GM12878 (cell line): ENCODE measurements around the gene SLIT1. TPM values are rescaled to one million over a fixed set of nuclear protein-coding genes. Genes with fewer than 3 reads are reported as not detected.

Source experiments
- ATAC-seq: fragments of 200-7000 bp; cut with Tn5 transposase; 3 replicates; pipeline ENCODE4 v1.9.1; 2020; ENCODE audit warnings: mild to moderate bottlenecking, moderate library complexity
- BruUV-seq: library from RNA; stranded (reverse); fragments of 400-500 nt; replicated peaks from 2 replicates; lab custom pipeline; 2021; lab: Mats Ljungman, UMichigan
- CTCF ChIA-PET: fragments of 300-600 bp; sonication (Branson Sonifier 250); formaldehyde crosslinking; extraction: SDS; loops from one replicate; lab custom pipeline; 2021; ENCODE audit warnings: inconsistent platforms; lab: Yijun Ruan, JAX
- POLR2A ChIA-PET: fragments of 350-600 bp; formaldehyde crosslinking; extraction: SDS; loops from one replicate; lab custom pipeline; 2021; ENCODE audit warnings: inconsistent platforms; lab: Charles Lee
- RAD21 ChIA-PET: fragments of 300-600 bp; sonication (Branson Sonifier 250); formaldehyde crosslinking; loops from one replicate; lab custom pipeline; 2023; ENCODE audit warnings: antibody characterized with exemption; ENCODE audit not compliant: unreplicated experiment; lab: Charles Lee
- SMC1A ChIA-PET: fragments of 300-600 bp; sonication (Branson Sonifier 250); formaldehyde crosslinking; loops from one replicate; lab custom pipeline; 2023; ENCODE audit not compliant: unreplicated experiment, uncharacterized antibody; lab: Charles Lee
- DNase-seq: peaks from one replicate; pipeline ENCODE4 v3.0.0-alpha.2; 2011; ENCODE audit warnings: low read depth, low spot score
- FAIRE-seq: peaks from 3 replicates; lab custom pipeline; 2011; peaks lifted over from hg19 to GRCh38; lab: Jason Lieb, UNC
- H2AFZ ChIP-seq: 2 replicates; pipeline ENCODE4 v1.6.0; 2011; ENCODE audit warnings: low read depth, low read length, control low read depth; ENCODE audit not compliant: control insufficient read depth
- H3K27ac ChIP-seq: 2 replicates; pipeline ENCODE4 v1.5.1; 2011; ENCODE audit warnings: control low read depth; ENCODE audit not compliant: control insufficient read depth, insufficient read depth
- H3K27me3 ChIP-seq, 2 experiments: replicated peaks in 1 of 2; 2 replicates each; pipeline versions ENCODE4 v1.6.0 to v1.6.1; 2011; ENCODE audit warnings: low read length in 1 of 2; ENCODE audit not compliant: control insufficient read depth in 2 of 2, insufficient read depth in 2 of 2
- H3K36me3 ChIP-seq, 2 experiments: 2 replicates each; pipeline ENCODE4 v1.5.1; 2011; ENCODE audit warnings: low read length in 1 of 2; ENCODE audit not compliant: control insufficient read depth in 2 of 2, insufficient read depth in 2 of 2
- H3K4me1 ChIP-seq: 2 replicates; pipeline ENCODE4 v1.6.1; 2011; ENCODE audit warnings: mild to moderate bottlenecking, low read length, moderate library complexity, mixed read lengths; ENCODE audit not compliant: control insufficient read depth, insufficient read depth
- H3K4me2 ChIP-seq: 2 replicates; pipeline ENCODE4 v1.6.0; 2011; ENCODE audit warnings: control low read depth; ENCODE audit not compliant: control insufficient read depth, insufficient read depth
- H3K4me3 ChIP-seq: fragments of 200-600 bp; sonication (generic); 2 replicates; pipeline ENCODE4 v1.5.1; 2016
- H3K79me2 ChIP-seq: 2 replicates; pipeline ENCODE4 v1.6.0; 2011; ENCODE audit warnings: low read length; ENCODE audit not compliant: control insufficient read depth, insufficient read depth
- H3K9ac ChIP-seq: 2 replicates; pipeline ENCODE4 v1.8.0; 2011; ENCODE audit warnings: low read length, control low read depth, mixed read lengths; ENCODE audit not compliant: control insufficient read depth, insufficient read depth
- H3K9me3 ChIP-seq: replicated peaks from 3 replicates; pipeline ENCODE4 v1.5.1; 2011; ENCODE audit warnings: mild to moderate bottlenecking, low read length; ENCODE audit not compliant: control insufficient read depth, insufficient read depth
- H4K20me1 ChIP-seq: 2 replicates; pipeline ENCODE4 v1.6.0; 2011; ENCODE audit not compliant: control insufficient read depth, insufficient read depth
- CUX1 ChIP-seq: IDR thresholded peaks from 2 replicates; pipeline ENCODE4 v1.6.1; 2012; ENCODE audit warnings: improper control_type of control experiment, low read depth, low read length; ENCODE audit not compliant: insufficient replicate concordance
- HCFC1 ChIP-seq: fragments of 150-350 bp; IDR thresholded peaks from 2 replicates; pipeline ENCODE4 v1.6.1; 2014; ENCODE audit warnings: low read length
- IRF3 ChIP-seq: fragments of 450-650 bp; IDR thresholded peaks from 2 replicates; pipeline ENCODE4 v1.6.1; 2014; ENCODE audit warnings: mild to moderate bottlenecking
- JUNB ChIP-seq: IDR thresholded peaks from 2 replicates; pipeline ENCODE4 v1.6.1; 2016; ENCODE audit warnings: antibody characterized with exemption, mild to moderate bottlenecking
- KAT2A ChIP-seq: conservative IDR thresholded peaks from 2 replicates; pipeline ENCODE4 v1.6.1; 2011; ENCODE audit warnings: low read depth, low read length; ENCODE audit not compliant: control insufficient read depth
- MEF2B ChIP-seq: fragments of 450-650 bp; IDR thresholded peaks from 2 replicates; pipeline ENCODE4 v1.6.1; 2018; ENCODE audit warnings: mild to moderate bottlenecking, moderate library complexity; ENCODE audit not compliant: partially characterized antibody, poor library complexity, severe bottlenecking
- MTA3 ChIP-seq: IDR thresholded peaks from 2 replicates; pipeline ENCODE4 v1.6.1; 2012; ENCODE audit warnings: low read length, inconsistent platforms, borderline replicate concordance
- NKRF ChIP-seq: fragments of 450-650 bp; conservative IDR thresholded peaks from 2 replicates; pipeline ENCODE4 v1.6.1; 2017; ENCODE audit warnings: mild to moderate bottlenecking, moderate library complexity
- NR2F1 ChIP-seq: fragments of 450-650 bp; conservative IDR thresholded peaks from 2 replicates; pipeline ENCODE4 v1.6.1; 2017; ENCODE audit warnings: mild to moderate bottlenecking
- POLR2A ChIP-seq: IDR thresholded peaks from 2 replicates; pipeline ENCODE4 v1.6.1; 2011; ENCODE audit warnings: low read depth, mild to moderate bottlenecking, low read length
- RAD21 ChIP-seq: IDR thresholded peaks from 2 replicates; pipeline ENCODE4 v1.6.1; 2011; ENCODE audit warnings: mild to moderate bottlenecking, low read depth, low read length, moderate library complexity; ENCODE audit not compliant: insufficient read depth
- RELA ChIP-seq: fragments of 450-650 bp; IDR thresholded peaks from 2 replicates; pipeline ENCODE4 v1.8.0; 2014; ENCODE audit warnings: borderline replicate concordance; ENCODE audit not compliant: partially characterized antibody
- RFX5 ChIP-seq: IDR thresholded peaks from 2 replicates; pipeline ENCODE4 v1.6.1; 2011; ENCODE audit warnings: low read depth, low read length, improper control_type of control experiment
- SIX5 ChIP-seq: IDR thresholded peaks from 2 replicates; pipeline ENCODE4 v1.6.1; 2011; ENCODE audit warnings: mild to moderate bottlenecking, low read depth, low read length, moderate library complexity; ENCODE audit not compliant: severe bottlenecking
- YY1 ChIP-seq: IDR thresholded peaks from 2 replicates; pipeline ENCODE4 v1.6.1; 2011; ENCODE audit warnings: low read depth, mild to moderate bottlenecking, low read length
- ZNF207 ChIP-seq: fragments of 450-650 bp; IDR thresholded peaks from 2 replicates; pipeline ENCODE4 v1.6.1; 2014; ENCODE audit warnings: antibody characterized with exemption, mild to moderate bottlenecking, borderline replicate concordance
- WGBS: methylation state at CpG from one replicate; pipeline ENCODE4 v1.1.6; 2016; ENCODE audit warnings: low lambda C conversion rate; ENCODE audit not compliant: insufficient replicate concordance, insufficient coverage; ENCODE audit errors: missing lambda C conversion rate; 5-methylcytosine and 5-hydroxymethylcytosine counted together
- in situ Hi-C: fragments of 300-500 bp; cut with MboI; formaldehyde crosslinking; loops from 9 replicates; pipeline ENCODE4 v1.14.3; 2018; ENCODE audit warnings: mixed read lengths
- intact Hi-C: fragments of 100-400 bp; cut with micrococcal nuclease; formaldehyde crosslinking; loops from one replicate; pipeline ENCODE4 v1.14.2; 2022; ENCODE audit not compliant: unreplicated experiment
- polyA plus RNA-seq, 11 experiments: library from polyadenylated mRNA; depleted of rRNA in 4 of 11; unstranded in 6 of 11; stranded (reverse) in 5 of 11; fragments of >200 nt; fragmentation: Nextera tagmentation in 4 of 11; fragmentation: Illumina TruSeq in 1 of 11; extraction: Ambion mirVana in 4 of 11; extraction: Trizol in 1 of 11; gene quantifications; 1 replicate in 1 of 11; 2 replicates in 10 of 11; pipeline versions ENCODE4 v1.2.1 to v1.2.3, GENCODE V29; 2011 to 2016; ENCODE audit warnings: inconsistent platforms in 2 of 11, missing spikeins in 2 of 11, low read depth in 1 of 11
- total RNA-seq, 4 experiments: library from RNA; depleted of rRNA in 3 of 4; stranded (reverse); fragments of >200 nt in 3 of 4; fragmentation: Illumina TruSeq in 1 of 4; extraction: Trizol in 1 of 4; gene quantifications; 2 replicates each; pipeline versions ENCODE4 v1.2.1 to v1.2.3, GENCODE V29; 2013 to 2021

The SLIT1 gene
- total and polyA plus RNA-seq, 10 of the 15 experiments (the other 5 are each of a cell fraction or from before 2014, with no cell fraction given) = 0.04 to 0.19 (median 0.06) TPM; not detected in 4

- Histone ChIP-seq H3K4me3 (no peak overlapping the region), H3K36me3 (no peaks in the 10 kb centered on the region), H3K9ac (no peak overlapping the region), H3K79me2 (no peaks in the 10 kb centered on the region), H3K27ac (no peak overlapping the region), H4K20me1 (no peaks in the 10 kb centered on the region), H3K4me1 (no peaks in the 10 kb centered on the region), H3K9me3 (no peaks in the 10 kb centered on the region), H3K4me2 (no peak overlapping the region), H2AFZ (no peak overlapping the region), H3K27me3 (no peaks in the 10 kb centered on the region; a peak in 3 of 4 replicates)
- 27% methylated on average over 11 of the region's 11 CpGs for WGBS
- TF ChIP-seq JUNB = no peak
- no peak for TF ChIP-seq CUX1
- no peak for TF ChIP-seq POLR2A
- TF ChIP-seq RFX5 = no peak
- TF ChIP-seq IRF3 = no peak
- TF ChIP-seq MEF2B = no peak
- no peak for TF ChIP-seq MTA3
- no peak for TF ChIP-seq SIX5
- TF ChIP-seq ZNF207 = no peak
- TF ChIP-seq NKRF = no peak
- TF ChIP-seq YY1 = no peak
- no peak for TF ChIP-seq KAT2A
- no peak for TF ChIP-seq NR2F1
- no peak for TF ChIP-seq RAD21
- no peak for TF ChIP-seq RELA
- TF ChIP-seq HCFC1 = no peak
- ChIA-PET RAD21 (interaction anchor here (1.3 kb wide), 1 partner anchor 39 kb away, joined by 4 read pairs; no protein-coding TSS in a partner anchor), CTCF (interaction anchor here (1.6 to 1.7 kb wide), 2 partner anchors 97 to 99 kb away, joined by 3 read pairs; no protein-coding TSS in a partner anchor), SMC1A (no interaction called here), POLR2A (no interaction called here)
- no TSS peak for BruUV-seq
- ATAC-seq (no peak), FAIRE-seq (no peak), DNase-seq (no peak)
- intact Hi-C loops (no loop called here), in situ Hi-C loops (no loop called here)
Measured at GRCh38 chr10:97111615-97112014, 74.1 kb downstream of the SLIT1 start.
